ENCODE results near the gene GPR153.

GPR153 gene

DNA sequence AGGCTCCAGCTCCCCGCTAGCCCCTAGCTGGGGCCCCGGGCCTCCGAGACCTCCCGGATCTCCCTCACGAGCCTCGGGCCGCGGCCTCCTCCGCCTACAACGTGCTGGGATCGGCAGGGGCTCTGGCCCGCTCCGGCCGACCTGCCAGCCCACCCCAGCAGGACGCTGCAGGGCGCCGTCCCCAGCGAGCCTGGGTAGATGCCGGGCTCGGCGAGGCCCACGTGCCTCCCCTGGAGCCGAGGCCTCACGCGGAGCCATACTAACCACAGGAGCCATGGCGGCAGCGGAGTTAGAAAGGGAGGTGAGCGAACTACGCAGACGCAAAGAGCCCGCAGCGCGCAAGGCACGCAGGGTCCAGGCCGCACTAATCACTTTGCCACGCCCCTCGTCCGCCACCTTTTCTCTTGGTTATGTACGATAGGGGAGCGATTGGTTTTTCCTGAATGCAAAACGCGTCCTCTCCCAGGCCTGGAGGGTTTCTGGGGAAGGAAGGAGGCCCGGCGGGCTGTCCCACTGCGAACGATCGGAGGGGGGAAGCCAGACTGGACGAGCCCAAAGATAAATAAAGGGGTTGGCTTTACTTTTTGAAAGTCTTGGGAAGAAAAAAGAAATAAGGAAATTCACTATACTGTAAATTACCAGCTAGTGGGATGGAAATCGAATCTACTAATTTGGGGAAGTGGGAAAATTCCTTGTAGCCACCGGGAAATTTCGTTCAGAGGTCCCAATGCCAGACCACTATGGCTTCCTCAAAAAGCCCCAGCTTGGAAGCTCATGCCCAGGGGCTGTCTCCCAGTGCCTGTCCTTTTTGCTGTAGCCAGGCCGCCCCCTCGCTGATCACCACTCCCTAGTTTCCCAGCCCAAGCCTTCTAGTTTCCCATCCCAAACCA lies 61.4 kb downstream of the GPR153 start, which contains the start of gene RPL22:
RPL22 (minus strand) TSS at position 298 of the 890 bp plus-strand sequence; CDS start at position 276, 22 bp downstream.
- DNase-seq (ENCODE audit: low read depth), result peak; percentile 95

DNA sequence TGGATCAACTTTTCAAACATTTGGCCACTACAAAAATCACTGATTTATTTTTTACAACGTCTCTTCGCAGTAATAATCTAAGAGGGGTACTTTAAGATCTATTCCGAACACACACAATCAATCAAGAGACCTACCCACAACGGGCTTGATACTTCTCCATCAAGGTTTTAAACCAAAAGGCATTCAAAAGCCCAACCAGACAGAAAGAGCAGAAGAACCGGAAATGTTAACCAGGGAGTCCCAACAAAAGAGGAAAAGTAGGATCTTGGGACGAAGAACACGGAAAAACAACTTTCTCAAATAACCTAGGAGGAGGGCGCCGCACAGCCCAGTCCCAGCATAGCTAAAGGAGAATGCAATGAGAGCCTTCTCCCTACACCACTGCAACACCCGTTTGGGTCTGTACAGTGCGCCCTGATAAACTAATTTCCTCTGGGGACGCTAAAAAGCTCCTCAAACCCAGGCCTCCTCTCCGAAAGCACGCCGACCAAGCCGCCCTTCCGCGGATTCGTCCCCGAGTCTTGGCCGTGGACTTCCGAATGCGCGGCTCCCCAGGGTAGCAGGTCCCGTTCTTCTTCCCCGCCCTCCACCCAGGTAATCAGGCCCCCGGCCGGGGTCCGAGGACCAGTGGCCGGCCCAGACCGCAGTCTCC lies 62.1 kb downstream of the GPR153 start:
- no peak for DNase-seq (ENCODE audit: low read depth)

DNA sequence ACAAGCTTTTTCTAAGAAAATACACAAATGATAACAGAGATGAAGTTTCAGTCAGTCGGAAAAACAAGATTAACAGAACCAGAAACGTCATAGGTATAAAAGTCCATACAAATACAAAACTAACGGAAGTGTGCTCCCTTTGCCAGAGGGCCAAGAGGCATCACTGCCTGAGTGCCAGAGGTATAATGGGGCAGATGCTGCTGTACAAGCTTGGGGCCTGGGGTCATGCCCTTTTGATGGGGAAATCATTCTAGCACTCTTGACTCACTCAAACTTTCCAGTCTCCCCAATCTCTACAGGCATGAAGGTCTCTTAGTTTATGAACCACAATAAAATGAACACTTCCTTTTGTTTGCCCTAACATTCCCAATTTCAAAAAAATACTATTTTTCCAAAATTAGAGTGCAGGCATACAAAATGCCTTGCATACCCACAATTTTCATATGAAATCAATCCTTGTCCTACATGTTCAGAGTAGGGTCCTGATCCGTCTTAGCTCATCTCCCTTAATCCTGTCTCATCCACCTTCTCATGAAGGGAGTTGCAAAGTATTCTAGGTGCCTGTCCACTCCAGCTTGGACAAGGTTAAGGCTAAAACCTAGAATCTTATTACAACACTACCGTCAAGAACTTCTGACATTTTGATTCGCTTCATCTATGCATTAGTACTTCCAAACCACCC lies 63.0 kb downstream of the GPR153 start:
- no peak for DNase-seq (ENCODE audit: low read depth)
